ENCODE measurements around the gene POMGNT2. TPM values are rescaled to one million over a fixed set of nuclear protein-coding genes. Genes with fewer than 3 reads are reported as not detected.

Gene POMGNT2
- total RNA-seq, 4 donors from 2014 or later = 20.4 to 72.8 (median 52.4) TPM

- DNase-seq (no peak), ATAC-seq (no peak)
- in situ Hi-C loops (cut with MboI; ENCODE audit: low sequenced_read_pairs in 4 of 4) (no loop called here), intact Hi-C loops (cut with DNase I; ENCODE audit: low total_unique reads) (no loop called here)
- TF ChIP-seq, protein P1, sequence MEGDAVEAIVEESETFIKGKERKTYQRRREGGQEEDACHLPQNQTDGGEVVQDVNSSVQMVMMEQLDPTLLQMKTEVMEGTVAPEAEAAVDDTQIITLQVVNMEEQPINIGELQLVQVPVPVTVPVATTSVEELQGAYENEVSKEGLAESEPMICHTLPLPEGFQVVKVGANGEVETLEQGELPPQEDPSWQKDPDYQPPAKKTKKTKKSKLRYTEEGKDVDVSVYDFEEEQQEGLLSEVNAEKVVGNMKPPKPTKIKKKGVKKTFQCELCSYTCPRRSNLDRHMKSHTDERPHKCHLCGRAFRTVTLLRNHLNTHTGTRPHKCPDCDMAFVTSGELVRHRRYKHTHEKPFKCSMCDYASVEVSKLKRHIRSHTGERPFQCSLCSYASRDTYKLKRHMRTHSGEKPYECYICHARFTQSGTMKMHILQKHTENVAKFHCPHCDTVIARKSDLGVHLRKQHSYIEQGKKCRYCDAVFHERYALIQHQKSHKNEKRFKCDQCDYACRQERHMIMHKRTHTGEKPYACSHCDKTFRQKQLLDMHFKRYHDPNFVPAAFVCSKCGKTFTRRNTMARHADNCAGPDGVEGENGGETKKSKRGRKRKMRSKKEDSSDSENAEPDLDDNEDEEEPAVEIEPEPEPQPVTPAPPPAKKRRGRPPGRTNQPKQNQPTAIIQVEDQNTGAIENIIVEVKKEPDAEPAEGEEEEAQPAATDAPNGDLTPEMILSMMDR (IDR thresholded peaks at IDR 0.05 in 4 of 5, conservative IDR thresholded peaks at IDR 0.05 in 1 of 5) = no peak
- TF ChIP-seq POLR2A (IDR thresholded peaks at IDR 0.05) = no peak
- Histone ChIP-seq H3K27me3 (no peaks in the 10 kb centered on the region), H3K9me3 (no peaks in the 10 kb centered on the region), H3K4me3 (no peak overlapping the region), H3K36me3 (no peaks in the 10 kb centered on the region), H3K4me1 (peaks cover 1 to 6% of the 10 kb centered on the region in 2 donors), H3K27ac (no peak overlapping the region)
Observed at GRCh38 chr3:43036621-43037423, 69.1 kb downstream of the POMGNT2 start.

- DNase-seq = no peak
- no peak for ATAC-seq
- intact Hi-C loops (cut with DNase I; ENCODE audit: low total_unique reads) = no loop called here
- Histone ChIP-seq H3K4me3 (no peak overlapping the region), H3K27ac (no peak overlapping the region), H3K9me3 (no peaks in the 10 kb centered on the region), H3K4me1 (peaks cover 6 to 11% of the 10 kb centered on the region in 2 donors), H3K36me3 (no peaks in the 10 kb centered on the region), H3K27me3 (no peaks in the 10 kb centered on the region)
- TF ChIP-seq, protein P1 (IDR thresholded peaks at IDR 0.05 in 4 of 5, conservative IDR thresholded peaks at IDR 0.05 in 1 of 5) = no peak
- TF ChIP-seq POLR2A (IDR thresholded peaks at IDR 0.05) = no peak
- in situ Hi-C loops (cut with MboI; ENCODE audit: low sequenced_read_pairs in 4 of 4) = no loop called here
Observed at GRCh38 chr3:43035801-43036365, 70.0 kb downstream of the POMGNT2 start.

DNA sequence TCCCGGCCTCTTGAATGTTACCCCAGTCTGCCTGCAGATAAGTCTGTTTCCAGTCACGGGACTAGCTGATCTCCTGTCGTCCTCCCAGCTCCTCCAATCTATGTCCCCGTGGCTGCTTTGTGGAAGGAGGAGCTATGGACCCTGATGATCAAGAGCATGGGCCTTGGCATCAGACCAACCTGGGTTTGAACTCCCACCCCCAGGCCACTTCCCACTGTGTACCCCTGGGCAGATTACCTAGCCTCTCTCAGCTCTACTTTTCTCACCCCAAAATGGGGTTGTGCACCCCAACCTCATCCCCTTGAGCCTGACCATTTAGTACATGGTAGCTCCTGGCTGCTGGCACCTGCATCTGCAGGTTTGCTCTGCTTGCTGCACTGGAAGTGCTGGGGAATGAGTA, 71.0 kb downstream of the POMGNT2 start:
- no peak for TF ChIP-seq POLR2A (IDR thresholded peaks at IDR 0.05)
- TF ChIP-seq, protein P1 (IDR thresholded peaks at IDR 0.05 in 4 of 5, conservative IDR thresholded peaks at IDR 0.05 in 1 of 5) = no peak
- intact Hi-C loops (cut with DNase I; ENCODE audit: low total_unique reads) (no loop called here), in situ Hi-C loops (cut with MboI; ENCODE audit: low sequenced_read_pairs in 4 of 4) (no loop called here)
- Histone ChIP-seq H3K4me3 (no peak overlapping the region), H3K27ac (no peak overlapping the region), H3K9me3 (no peaks in the 10 kb centered on the region), H3K27me3 (no peaks in the 10 kb centered on the region), H3K4me1 (peaks cover under 1 to 13% of the 10 kb centered on the region in 2 donors), H3K36me3 (no peaks in the 10 kb centered on the region)
- ATAC-seq = no peak
- no peak for DNase-seq

DNA sequence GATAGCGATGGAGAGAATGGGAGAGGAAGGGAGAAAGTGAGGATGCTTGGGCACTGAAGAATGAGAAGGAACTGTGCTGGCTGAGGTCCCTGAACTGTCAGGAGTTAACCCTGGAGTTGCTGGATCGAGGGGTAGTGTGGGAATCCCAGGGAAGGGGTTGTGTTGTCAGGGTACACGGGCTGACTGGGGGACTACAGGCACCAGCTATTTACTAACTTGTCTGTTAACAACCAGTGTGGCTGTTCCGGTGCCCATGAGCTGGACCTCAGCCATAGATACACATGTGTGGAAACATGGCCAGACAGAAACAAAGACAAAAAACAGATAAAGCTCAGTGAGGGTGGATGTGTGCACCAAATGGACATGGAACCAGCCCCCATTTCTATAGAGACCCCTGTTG, 71.7 kb downstream of the POMGNT2 start:
- H3K4me1 ChIP-seq = peaks cover 0 to 13% of the 10 kb centered on the region in 2 donors
- ATAC-seq = no peak
- H3K27me3 ChIP-seq = no peaks in the 10 kb centered on the region
- in situ Hi-C loops (cut with MboI; ENCODE audit: low sequenced_read_pairs in 4 of 4) (no loop called here), intact Hi-C loops (cut with DNase I; ENCODE audit: low total_unique reads) (no loop called here)
- TF ChIP-seq, protein P1 (IDR thresholded peaks at IDR 0.05 in 4 of 5, conservative IDR thresholded peaks at IDR 0.05 in 1 of 5) = no peak
- TF ChIP-seq POLR2A (IDR thresholded peaks at IDR 0.05) = no peak
- no peaks in the 10 kb centered on the region for H3K36me3 ChIP-seq
- no peak for DNase-seq
- H3K27ac ChIP-seq = no peak overlapping the region
- no peak overlapping the region for H3K4me3 ChIP-seq
- no peaks in the 10 kb centered on the region for H3K9me3 ChIP-seq

Measured in gastrocnemius medialis (tissue), 4 donors.